ENCODE results near the gene SLC4A5. TPM values are rescaled to one million over a fixed set of nuclear protein-coding genes. Genes with fewer than 3 reads are reported as not detected.

The SLC4A5 gene, protein sequence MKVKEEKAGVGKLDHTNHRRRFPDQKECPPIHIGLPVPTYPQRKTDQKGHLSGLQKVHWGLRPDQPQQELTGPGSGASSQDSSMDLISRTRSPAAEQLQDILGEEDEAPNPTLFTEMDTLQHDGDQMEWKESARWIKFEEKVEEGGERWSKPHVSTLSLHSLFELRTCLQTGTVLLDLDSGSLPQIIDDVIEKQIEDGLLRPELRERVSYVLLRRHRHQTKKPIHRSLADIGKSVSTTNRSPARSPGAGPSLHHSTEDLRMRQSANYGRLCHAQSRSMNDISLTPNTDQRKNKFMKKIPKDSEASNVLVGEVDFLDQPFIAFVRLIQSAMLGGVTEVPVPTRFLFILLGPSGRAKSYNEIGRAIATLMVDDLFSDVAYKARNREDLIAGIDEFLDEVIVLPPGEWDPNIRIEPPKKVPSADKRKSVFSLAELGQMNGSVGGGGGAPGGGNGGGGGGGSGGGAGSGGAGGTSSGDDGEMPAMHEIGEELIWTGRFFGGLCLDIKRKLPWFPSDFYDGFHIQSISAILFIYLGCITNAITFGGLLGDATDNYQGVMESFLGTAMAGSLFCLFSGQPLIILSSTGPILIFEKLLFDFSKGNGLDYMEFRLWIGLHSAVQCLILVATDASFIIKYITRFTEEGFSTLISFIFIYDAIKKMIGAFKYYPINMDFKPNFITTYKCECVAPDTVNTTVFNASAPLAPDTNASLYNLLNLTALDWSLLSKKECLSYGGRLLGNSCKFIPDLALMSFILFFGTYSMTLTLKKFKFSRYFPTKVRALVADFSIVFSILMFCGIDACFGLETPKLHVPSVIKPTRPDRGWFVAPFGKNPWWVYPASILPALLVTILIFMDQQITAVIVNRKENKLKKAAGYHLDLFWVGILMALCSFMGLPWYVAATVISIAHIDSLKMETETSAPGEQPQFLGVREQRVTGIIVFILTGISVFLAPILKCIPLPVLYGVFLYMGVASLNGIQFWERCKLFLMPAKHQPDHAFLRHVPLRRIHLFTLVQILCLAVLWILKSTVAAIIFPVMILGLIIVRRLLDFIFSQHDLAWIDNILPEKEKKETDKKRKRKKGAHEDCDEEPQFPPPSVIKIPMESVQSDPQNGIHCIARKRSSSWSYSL
- total RNA-seq, result 12.6 TPM

DNA sequence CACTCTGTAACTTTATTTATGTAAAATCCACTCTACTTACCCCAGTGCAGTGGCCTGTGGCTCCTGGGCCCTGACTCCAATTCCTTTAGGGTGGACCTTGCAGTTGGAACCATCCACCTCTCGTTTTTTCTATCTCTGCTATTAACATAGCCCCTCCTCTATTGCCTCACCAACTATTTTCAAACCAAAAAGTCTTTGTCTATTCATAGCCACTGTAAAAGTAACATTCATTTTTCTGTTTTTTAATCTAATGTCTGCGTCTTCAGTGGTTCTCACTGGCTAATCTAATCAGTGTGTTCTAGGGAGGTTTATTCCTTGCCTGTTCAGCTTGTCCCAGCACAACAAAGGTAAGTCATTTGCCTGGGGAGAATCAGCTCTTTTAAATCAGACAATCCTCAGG lies at the start of gene SLC4A5:
SLC4A5 (minus strand) TSS at position 101 of the 400 bp plus-strand sequence. CDS start 28,393 bp downstream, outside the sequence.
- no peak for ATAC-seq
- no peak for DNase-seq (ENCODE audit: low spot score)
- intact Hi-C loops (cut with DNase I), result no loop called here

DNA sequence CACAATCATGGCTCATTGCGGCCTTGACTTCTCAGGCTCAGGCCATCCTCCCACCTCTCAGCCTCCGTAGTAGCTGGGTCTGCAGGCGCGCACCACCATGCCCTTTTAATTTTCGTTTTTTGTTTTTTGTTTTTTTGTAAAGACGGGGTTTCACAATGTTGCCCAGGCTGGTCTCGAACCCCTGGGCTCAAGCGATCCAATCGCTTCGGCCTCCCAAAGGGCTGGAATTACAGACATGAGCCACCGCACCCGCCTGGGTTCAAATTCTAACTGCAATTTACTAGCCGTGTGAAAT lies 49.2 kb upstream of the SLC4A5 start:
- intact Hi-C loops (cut with DNase I), result no loop called here
- no peak for DNase-seq (ENCODE audit: low spot score)
- no peak for ATAC-seq

DNA sequence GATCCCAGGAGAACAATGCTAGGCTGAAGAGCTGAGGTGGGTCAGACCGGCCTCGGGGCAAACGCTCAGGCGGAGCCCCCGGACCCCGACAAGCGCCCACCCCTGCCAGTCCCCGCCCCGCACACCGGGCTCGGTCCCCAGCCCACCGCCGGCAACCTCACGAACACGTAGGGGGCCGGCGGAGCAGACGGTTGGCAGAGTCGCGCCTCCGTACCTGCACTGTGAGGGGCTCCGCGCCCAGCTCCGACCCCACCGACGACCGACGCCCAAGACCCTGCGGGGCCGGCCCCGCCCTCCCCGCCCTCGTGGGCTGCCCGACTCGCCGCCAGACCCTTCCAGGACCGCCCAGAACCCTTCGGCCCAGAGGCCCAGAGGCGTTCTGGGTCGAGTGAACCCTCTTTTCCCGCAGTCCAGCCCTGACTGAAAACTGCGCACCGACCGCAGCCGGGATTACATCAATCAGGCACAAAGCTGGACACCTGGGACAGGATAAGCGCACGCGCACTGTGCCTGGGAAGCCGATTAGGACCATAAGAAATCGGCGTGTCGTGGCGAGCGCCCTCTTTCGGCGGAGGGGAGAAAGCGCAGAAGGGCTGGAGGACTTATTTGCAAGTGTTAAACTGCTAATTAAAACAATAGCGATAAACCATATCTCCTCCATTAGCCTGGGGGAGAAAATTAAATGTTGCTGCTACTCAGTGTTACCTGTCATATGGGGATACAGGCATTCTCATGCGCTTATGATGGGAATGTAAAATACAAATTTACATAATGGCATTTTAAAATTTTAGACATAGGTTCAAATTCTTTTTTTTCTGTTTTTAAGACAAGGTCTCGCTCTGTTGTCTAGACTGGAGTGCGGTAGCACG lies 48.6 kb upstream of the SLC4A5 start:
- intact Hi-C loops (cut with DNase I), result no loop called here
- ATAC-seq, result peak; percentile 94
- DNase-seq (ENCODE audit: low spot score), result peak; percentile 97

DNA sequence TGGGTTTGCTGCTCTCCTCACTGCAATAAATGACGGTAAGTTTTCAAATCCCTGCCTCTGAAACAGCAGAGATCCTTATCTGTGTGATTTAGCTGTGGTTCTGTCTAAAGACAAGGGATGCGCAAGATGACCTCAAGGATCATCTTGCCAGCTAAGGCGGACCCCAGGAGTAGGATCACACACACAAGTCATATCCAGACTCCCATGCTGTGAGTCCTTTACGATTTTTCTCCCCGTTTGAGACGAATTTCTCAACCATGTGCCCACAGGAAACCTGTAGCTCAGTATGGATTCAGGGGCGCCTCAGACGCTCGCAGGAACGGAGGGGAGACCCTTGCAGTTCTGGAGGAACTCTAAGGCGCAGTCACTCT lies 48.0 kb upstream of the SLC4A5 start:
- ATAC-seq (peak; percentile 56), DNase-seq (ENCODE audit: low spot score) (no peak)
- intact Hi-C loops (cut with DNase I), result no loop called here

DNA sequence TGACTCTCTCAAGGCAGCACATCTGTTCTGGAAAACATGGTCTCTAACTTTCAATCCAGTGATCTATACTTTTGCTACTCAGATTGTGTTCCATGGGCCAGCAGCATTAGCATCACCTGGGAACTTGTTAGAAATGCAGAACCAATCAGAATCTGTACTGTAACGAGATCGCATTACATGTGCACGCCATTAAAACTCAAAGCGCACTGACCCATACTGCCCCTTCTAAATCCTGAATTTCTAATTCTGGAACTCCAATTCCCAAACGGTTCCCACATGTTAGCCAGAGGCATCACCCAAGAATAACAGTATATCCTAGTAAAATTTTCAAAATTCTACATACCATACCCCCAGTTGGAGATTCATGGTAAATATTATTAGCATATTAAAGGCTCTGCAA lies 47.4 kb upstream of the SLC4A5 start:
- intact Hi-C loops (cut with DNase I), result no loop called here
- ATAC-seq, result no peak
- no peak for DNase-seq (ENCODE audit: low spot score)

DNA sequence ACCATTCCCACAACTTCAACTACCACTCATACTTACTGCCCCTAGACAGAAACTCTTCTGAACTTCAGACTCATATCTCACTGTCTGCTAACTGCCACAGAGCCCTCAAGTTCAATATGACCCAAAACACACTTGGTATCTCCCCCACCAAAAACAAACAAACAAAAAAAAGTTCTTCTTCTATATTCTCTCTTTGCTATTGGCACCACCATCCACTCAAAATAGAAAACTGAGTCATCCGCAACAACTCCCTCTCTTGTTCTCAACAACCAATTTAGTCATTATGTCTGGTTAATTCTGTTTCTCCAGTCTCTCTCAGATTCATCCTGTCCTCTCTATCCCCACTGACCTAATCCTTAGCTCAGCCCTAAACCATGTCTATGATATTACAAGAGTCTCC lies 44.1 kb upstream of the SLC4A5 start:
- ATAC-seq, result no peak
- DNase-seq (ENCODE audit: low spot score), result no peak
- intact Hi-C loops (cut with DNase I), result no loop called here

DNA sequence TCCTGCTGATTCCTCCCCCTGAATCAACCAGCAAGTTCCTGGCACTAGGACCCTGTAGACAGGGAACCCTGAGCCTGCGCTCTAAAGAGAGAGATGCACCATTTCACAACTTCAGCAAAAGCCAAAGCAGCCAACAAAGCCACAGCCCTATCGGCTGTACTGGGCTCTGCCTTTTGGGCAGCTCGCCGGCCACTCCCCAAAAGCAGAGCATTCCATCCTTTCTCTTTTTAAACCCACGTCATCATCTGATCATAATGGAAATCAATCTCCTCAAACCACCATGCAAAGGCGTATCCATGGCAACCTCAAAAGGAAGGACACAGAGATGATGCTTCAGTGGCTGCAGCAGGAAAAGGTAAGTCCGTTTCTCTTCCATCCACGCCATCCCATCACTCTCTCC lies 42.2 kb upstream of the SLC4A5 start:
- intact Hi-C loops (cut with DNase I), result no loop called here
- no peak for DNase-seq (ENCODE audit: low spot score)
- ATAC-seq, result peak; percentile 81

DNA sequence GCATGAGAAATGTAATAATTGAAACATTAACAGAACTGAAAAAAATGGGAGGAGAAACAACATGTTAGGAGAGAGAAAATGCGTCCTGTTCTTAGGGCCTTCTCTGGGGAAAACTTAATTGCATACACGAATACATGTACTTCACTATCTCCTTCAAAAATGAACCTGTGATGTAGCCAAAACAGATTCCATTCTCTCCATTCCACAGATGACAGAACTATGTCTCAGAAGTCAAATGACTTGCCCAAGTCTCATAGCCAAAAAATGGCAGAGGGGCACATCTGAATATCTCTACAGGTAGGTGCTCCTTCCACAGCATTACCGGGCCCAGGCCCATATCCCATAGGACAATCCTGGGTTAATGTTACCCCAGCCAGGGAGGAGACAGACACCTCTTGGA lies 40.8 kb upstream of the SLC4A5 start:
- intact Hi-C loops (cut with DNase I), result no loop called here
- ATAC-seq (no peak), DNase-seq (ENCODE audit: low spot score) (no peak)

DNA sequence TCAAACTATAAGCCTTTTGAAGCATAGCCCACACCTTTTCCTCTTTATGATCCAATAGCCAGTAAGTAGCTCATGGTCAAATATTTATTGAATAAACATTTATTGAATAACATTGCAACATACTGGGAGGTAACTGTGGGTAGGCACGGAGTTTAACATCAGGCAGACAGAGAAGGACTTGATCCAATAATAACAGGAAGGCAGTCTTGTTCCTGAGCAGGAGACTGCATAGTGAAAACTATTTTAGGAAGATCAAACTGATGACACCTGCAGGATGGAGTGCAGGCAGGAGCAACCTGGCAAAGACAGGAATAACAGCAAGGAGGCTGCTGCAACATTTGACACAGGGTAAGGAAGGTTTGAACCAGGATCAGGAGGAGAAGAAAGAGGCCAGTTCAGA lies 40.0 kb upstream of the SLC4A5 start:
- ATAC-seq (peak; percentile 81), DNase-seq (ENCODE audit: low spot score) (no peak)
- intact Hi-C loops (cut with DNase I), result no loop called here

DNA sequence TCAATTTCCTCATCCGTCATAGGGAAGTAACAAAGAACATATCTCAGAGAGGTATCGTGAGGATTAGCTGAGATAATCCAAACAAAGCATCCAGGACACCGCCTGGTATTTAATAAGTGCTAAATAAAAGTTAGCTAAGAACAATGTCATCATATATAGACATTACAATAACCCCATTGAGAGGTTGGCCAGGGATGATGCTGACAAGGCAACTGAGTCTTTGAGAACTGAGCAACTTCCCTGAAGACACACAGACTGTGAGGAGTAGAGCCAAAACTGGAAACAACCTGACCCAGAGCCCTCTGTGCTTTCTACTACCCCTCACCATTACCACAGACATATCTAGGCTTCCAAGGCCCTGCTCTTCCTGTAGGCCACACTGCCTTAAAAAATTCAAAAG lies 38.5 kb upstream of the SLC4A5 start:
- DNase-seq (ENCODE audit: low spot score) (no peak), ATAC-seq (no peak)
- intact Hi-C loops (cut with DNase I), result no loop called here

DNA sequence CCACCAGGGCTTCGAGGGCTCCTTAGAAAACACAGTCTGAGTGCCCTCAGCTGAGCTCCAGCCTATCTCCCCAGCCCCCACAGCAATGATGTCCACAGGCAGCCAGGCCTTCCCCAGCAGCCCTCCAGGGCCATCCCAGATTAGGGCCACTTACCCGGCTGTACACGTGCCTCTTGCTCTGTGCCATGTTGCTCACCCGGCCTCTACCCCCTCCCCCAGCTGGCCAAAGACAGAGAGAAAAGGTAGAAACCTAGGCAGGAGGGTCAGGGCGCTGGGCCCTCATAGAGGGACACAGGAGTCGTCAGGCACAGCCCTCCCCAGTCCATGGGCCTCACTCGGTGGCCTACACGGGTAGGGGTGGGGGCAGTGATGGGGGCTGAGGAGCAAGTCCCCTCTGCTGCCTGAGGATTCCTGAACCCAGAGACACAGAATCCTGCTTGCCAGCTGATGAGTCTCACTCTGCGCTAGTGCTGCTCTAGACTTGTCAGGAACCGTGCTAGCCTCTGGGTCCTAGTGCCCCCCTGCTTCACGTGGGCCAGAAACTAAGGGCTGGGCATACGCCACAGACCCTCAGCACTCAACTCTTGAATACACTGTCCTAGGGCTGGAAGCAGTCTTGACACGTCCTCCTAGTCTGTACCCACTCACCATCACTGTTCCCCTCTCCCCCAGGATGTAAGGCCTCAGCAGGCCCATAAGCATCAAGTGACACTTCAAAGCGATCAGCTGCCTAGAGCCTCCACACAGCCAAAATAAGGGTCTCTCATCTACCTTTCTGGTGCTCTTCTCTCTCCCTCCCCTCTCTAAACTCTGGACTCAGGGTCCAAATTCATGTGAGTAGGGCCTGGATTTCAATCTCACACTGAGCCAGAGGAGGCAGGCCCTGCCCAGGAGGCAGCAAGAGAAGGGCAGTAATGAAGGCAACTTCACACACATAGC lies 36.9 kb upstream of the SLC4A5 start, which contains the start of gene DCTN1:
DCTN1 (minus strand) TSS at position 461 of the 939 bp plus-strand sequence; CDS start at position 187, 274 bp downstream.
- ATAC-seq, result peak; percentile 85
- no peak for DNase-seq (ENCODE audit: low spot score)
- intact Hi-C loops (cut with DNase I), result no loop called here

DNA sequence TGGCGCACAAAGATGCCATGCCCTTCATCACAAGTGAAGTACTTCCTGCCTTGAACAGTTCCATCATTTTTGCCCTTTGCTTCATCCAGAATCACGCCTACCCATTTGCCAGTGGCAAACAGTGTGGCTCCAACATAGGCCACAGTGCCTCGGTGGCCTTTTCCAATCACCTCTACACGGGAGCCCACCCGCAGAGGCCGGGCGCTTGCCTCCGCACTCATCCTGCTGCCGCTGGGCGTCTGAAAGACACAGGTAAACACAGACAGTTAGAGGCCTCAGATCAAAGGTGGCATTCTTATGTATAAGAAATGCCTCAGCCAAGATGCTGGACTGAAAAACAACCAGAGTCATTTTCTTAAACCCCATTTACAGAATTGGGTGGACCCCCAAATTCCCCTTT lies 34.8 kb upstream of the SLC4A5 start:
- intact Hi-C loops (cut with DNase I), result no loop called here
- ATAC-seq, result no peak
- no peak for DNase-seq (ENCODE audit: low spot score)

DNA sequence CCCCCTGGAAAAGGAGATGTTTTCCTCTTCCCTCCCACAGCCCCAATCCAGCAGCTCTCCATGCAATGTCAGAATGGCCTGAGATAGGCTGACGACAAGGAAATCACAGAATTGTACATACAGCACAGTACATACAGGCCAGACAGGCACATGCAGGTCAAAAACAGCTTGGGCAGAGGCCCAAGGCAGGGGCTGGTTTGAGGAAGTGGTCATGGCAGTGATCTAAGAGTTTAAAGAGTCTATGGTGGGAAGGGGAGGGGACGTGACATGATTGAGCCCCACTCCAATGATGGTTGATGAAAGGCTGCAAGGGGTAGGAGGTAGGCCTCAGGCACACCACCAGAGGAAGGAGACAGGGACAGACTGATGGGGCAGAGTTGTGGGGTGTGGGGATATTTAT lies 32.6 kb upstream of the SLC4A5 start:
- ATAC-seq, result no peak
- intact Hi-C loops (cut with DNase I), result no loop called here
- no peak for DNase-seq (ENCODE audit: low spot score)

DNA sequence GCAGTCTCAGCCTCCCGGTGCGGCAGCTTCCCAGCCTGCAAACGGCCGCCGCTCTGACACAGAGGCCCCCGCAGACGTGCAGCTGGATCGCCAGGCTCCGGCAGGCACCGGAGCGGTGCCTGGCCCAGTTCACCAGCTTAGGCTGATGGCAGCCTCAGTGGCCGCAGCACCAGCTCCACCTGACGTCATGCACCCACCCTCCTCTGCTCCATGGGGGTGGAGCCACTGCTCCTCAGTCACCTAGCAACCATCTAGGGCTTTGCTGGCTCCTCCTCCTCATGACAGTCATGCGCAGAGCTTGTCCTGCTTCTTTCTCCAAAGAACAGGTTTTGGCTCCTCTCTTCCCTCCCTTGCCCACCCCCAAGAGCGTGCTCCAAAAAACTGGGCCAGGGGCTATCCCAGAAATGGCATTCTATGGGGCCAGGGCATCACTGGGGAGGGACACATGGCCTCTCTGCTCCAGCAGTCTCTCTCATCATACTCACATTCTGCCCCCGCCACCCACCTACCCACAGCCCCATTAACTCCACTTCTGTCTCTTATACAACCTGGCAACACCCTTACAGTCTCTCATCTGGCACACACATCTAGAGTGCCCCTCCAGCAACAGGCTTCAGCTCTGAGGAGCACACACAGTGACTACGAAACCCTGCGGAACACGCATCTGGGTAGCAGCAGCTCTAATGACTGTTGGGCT lies 31.4 kb upstream of the SLC4A5 start:
- DNase-seq (ENCODE audit: low spot score) (peak; percentile 85), ATAC-seq (peak; percentile 98)
- intact Hi-C loops (cut with DNase I), result no loop called here

DNA sequence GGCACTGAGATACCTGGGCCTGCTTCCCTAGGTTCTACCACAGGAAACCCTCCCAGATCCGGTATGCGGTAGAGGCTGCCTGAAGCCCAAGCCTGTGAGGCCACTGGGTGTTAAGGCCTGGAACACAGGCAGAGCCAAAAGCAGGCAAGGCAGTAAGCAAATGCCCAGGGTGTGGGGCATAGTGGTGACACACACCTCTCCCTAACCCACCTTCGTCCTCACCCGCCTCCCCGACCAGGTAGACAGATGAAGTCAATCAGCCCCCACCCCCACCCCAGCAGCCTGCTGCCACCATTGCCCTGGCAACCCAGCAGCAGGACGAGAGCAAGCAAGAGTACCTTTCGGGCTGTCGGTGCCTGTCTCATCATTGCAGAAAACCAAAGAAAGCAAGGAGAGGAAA lies 30.8 kb upstream of the SLC4A5 start:
- intact Hi-C loops (cut with DNase I), result no loop called here
- DNase-seq (ENCODE audit: low spot score), result no peak
- ATAC-seq, result peak; percentile 11

DNA sequence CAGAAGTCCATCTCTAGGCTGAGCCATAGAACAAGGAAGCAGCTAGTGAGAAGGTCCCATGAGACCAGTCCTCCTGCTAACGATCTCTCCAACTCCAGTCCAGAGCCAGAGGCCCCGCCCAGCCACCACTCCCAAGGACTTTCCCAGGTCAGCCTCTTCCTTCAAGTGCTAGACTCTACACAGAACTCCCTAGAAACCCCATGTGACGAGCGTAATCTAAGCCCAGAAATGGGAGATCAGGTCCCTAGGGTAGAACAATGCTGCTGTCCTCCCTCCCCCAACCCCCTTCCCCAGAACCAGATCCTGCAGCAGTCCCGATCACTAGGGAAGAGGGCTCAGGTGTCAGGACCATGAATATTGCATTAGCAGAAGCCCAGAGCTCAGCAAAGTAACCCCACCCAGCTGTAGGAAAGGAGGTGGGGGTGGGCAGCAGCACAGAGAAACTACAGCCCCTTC lies 30.0 kb upstream of the SLC4A5 start:
- DNase-seq (ENCODE audit: low spot score) (no peak), ATAC-seq (peak; percentile 74)
- intact Hi-C loops (cut with DNase I), result no loop called here

DNA sequence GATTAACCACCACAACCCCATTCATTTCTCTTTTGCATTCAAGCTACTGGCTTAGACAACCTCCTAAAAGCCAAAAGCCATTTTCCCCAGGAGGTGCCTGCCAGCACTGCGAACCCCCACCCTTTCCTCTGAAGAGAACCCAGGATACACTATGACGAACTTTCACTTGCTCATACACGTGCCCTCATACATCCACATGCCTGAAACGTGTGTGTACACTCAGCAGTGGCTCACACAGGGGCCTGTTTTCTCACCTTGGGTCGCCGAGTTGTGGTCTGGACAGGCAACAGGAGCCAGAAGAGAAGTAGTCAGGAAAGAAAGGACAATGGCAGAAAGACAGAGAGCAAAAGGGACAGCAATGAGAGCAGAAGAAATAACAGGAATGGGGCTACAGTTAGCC lies 29.5 kb upstream of the SLC4A5 start:
- intact Hi-C loops (cut with DNase I), result no loop called here
- DNase-seq (ENCODE audit: low spot score), result no peak
- ATAC-seq, result no peak
